Epithelial cell of proximal tubule (primary cell): Measurements from ENCODE around the gene GPX6. TPM values are rescaled to one million over a fixed set of nuclear protein-coding genes. Genes with fewer than 3 reads are reported as not detected.
A peak's percentile ranks its signal among the peaks of the same experiment; 100 is the strongest.
"Not testable (repeated sequence)": the region's sequence is repeated elsewhere in the genome, so short reads cannot be mapped to it uniquely, and the experiment has no call there.

Experiments
- DNase-seq: peaks from one replicate; pipeline ENCODE4 v3.0.0-alpha.2; 2011; ENCODE audit warnings: low read depth
- H3K4me3 ChIP-seq: 2 replicates; pipeline ENCODE4 v1.5.1; 2011; ENCODE audit warnings: low read depth, mild to moderate bottlenecking, low read length
- total RNA-seq: library from RNA; depleted of rRNA; stranded (reverse); fragments of >200 nt; gene quantifications from 2 replicates; pipeline ENCODE4 v1.2.3, GENCODE V29; 2015
- TF ChIP-seq, protein P1 (sequence below): conservative IDR thresholded peaks from 2 replicates; pipeline ENCODE4 v1.5.1; 2012; ENCODE audit warnings: low read depth, mild to moderate bottlenecking, low read length

Gene GPX6
- total RNA-seq, 1 donor from 2014 or later: not detected

DNA sequence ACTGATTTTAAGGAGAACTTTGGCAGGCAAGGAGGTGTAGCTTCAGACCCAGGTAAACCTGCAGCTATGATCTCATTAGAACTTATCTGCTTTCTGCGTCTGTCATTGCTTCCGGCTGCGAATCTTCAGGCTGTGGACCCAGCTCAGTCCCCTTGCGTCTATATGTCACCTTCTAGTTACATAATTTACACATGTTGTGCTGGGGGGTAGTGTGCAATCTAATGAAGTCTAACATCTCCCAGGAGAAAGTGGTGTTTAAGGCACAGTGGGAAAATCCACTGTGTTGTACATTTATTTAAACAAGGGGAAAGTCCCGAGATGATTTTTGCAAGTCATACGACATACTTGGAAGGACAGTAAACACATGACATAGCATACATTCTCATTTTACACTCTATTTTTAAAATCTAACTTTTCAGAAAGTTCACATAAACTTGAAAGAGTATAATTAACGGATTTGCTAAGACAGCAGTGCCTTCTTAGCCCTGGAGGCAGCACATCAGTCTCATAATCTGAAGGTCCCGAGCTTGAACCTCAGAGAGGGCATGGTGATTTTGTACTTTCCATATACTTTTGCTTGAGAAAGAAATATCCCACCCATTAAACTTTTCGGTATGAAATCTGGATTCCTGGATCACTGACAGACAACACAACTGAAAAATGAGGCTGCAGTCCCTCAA is 35.2 kb downstream of the GPX6 start:
- TF ChIP-seq, protein P1, sequence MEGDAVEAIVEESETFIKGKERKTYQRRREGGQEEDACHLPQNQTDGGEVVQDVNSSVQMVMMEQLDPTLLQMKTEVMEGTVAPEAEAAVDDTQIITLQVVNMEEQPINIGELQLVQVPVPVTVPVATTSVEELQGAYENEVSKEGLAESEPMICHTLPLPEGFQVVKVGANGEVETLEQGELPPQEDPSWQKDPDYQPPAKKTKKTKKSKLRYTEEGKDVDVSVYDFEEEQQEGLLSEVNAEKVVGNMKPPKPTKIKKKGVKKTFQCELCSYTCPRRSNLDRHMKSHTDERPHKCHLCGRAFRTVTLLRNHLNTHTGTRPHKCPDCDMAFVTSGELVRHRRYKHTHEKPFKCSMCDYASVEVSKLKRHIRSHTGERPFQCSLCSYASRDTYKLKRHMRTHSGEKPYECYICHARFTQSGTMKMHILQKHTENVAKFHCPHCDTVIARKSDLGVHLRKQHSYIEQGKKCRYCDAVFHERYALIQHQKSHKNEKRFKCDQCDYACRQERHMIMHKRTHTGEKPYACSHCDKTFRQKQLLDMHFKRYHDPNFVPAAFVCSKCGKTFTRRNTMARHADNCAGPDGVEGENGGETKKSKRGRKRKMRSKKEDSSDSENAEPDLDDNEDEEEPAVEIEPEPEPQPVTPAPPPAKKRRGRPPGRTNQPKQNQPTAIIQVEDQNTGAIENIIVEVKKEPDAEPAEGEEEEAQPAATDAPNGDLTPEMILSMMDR: no peak
- DNase-seq: no peak
- no peak overlapping the region for H3K4me3 ChIP-seq

DNA sequence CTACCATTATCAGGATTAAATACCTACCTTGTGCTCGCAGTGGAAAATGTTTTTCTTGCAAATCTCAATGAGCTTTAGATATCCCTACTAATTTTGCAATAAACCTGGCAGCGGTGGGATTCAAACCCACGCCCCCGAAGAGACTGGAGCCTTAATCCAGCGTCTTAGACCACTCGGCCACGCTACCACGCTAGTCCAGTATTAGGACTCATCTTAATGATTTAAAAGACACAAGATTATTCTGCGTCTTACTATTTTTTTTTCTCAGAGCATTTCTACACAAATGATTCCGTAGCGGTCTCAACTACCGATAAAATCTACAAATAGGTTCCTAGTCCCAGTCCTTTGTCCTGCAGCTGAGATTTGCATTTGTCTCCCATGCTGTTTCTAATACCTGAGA is 37.1 kb downstream of the GPX6 start:
- TF ChIP-seq, protein P1: no peak
- no peak for DNase-seq
- H3K4me3 ChIP-seq: no peak overlapping the region

DNA sequence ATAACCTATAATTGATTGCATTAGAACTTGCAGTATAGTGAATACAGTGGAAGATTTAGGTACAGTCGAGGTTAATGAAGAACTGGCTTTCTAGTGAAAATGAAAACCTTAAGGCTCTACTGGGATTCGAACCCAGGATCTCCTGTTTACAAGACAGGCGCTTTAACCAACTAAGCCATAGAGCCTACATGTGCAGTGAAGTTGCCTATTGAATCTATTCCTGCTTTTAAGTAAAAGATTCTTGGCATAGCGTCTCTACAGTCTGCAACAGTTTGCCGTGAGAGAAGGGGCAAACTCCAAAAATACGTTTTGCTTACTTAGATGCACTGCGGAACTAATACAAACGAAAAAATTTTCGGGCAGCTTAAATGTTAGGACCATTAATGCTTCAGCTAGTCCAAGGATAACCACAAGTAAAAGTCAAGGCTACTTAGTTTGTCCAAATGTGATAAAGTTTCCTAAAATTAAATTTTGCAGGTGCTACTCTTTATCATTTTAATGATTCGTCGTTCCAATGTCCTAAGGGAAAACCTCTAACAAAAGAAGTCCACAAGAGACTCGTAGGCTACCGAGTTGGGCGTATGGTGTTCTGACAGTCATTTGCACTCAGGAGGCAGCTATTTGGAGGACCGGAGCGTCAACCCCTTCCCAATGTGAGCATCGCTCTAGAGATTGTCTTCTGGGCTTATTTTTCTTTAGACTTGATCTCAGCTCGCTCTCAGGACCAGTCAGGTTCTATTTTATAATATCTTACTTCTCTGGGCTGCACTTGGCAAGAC is 41.0 kb downstream of the GPX6 start:
- peak; percentile 69 for DNase-seq
- peak overlapping the region; percentile 60 for H3K4me3 ChIP-seq
- TF ChIP-seq, protein P1: no peak

DNA sequence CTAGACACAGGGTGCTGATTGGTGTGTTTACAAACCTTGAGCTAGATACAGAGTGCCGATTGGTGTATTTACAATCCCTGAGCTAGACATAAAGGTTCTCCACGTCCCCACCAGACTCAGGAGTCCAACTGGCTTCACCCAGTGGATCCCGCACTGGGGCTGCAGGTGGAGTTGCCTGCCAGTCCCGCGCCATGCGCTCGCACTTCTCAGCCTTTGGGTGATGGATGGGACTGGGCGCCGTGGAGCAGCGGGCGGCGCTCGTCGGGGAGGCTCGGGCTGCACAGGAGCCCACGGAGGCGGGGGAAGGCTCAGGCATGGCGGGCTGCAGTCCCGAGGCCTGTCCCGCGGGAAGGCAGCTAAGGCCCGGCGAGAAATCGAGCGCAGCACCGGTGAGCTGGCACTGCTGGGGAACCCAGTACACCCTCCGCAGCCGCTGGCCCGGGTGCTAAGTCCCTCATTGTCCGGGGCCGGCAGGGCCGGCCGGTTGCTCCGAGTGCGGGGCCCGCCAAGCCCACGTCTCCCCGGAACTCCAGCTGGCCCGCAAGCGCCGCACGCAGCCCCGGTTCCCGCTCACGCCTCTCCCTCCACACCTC is 46.3 kb downstream of the GPX6 start:
- H3K4me3 ChIP-seq, DNase-seq: not testable (repeated sequence)

DNA sequence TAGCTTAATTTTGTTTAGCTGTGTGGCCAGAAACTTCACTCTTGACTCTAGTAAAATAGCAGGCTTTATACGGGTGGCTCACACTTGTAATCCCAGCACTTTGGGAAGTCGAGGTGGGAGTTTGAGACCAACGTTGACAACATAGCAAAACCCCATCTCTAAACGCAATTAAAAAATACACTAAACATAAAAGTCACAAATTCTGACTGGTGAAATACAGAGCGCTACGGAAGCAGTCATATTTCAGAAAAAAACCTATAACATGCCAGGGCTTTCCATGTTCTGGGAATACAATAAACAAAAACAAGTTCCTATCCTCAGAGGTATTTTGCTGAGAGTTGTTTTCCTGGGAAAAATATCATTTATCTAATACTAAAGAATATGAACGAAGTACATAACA is 47.5 kb downstream of the GPX6 start:
- no peak overlapping the region for H3K4me3 ChIP-seq
- TF ChIP-seq, protein P1: no peak
- DNase-seq: no peak

DNA sequence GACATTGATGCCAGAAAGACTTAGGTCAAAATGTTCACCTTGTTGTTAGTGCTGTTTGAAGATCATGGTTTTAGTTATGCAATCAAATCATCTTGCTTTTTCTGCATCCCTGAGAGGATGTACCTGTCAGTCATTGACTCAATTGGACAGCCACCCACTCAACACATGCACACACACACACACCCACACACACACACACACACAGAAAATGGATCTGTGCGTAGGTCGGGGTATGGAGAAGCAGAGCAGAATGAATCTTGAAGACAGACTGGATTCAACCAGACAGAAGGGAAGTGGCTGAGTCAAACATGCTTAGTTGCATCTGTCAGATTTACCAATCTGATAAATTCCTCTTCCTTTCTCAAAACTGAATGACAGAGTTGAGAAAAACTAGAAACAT is 53.2 kb downstream of the GPX6 start:
- H3K4me3 ChIP-seq: no peak overlapping the region
- DNase-seq: no peak
- TF ChIP-seq, protein P1: no peak

DNA sequence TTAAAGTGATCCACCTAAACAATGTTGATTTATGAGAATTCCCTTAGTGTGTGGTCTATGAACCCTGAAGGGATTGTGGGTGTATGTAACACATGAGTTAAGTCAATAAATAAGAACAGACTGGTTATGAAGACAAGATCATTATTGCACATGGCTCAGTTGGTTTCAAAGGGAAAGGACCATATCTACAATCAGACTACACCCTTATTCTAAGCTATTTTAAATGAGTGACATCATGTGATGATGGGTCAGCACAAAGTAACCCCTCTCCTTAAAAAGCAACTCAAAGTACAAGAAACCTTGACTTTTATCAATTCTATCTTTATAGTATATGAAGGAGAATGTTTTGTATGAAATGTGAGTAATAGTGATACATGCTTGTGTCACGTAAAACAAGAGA is 57.0 kb downstream of the GPX6 start:
- no peak for DNase-seq
- TF ChIP-seq, protein P1: no peak

More for the DNA sequence above, 57.0 kb downstream of the GPX6 start:
- no peak overlapping the region for H3K4me3 ChIP-seq
